GM12878 (cell line): Measurements from ENCODE around the gene VSTM2B. TPM values are rescaled to one million over a fixed set of nuclear protein-coding genes. Genes with fewer than 3 reads are reported as not detected.

Experiments used
- DPF2 ChIP-seq: fragments of 450-650 bp; IDR thresholded peaks from 2 replicates; pipeline ENCODE4 v1.6.1; 2017; ENCODE audit warnings: mild to moderate bottlenecking
- HSF1 ChIP-seq: fragments of 150-350 bp; IDR thresholded peaks from 2 replicates; pipeline ENCODE4 v1.6.1; 2014; ENCODE audit warnings: mild to moderate bottlenecking, low read depth, low read length
- KAT2A ChIP-seq: conservative IDR thresholded peaks from 2 replicates; pipeline ENCODE4 v1.6.1; 2011; ENCODE audit warnings: low read depth, low read length; ENCODE audit not compliant: control insufficient read depth
- REST ChIP-seq: IDR thresholded peaks from 2 replicates; pipeline ENCODE4 v1.6.1; 2012; ENCODE audit warnings: mild to moderate bottlenecking, low read depth, low read length
- YBX1 ChIP-seq: fragments of 450-650 bp; IDR thresholded peaks from 2 replicates; pipeline ENCODE4 v1.6.1; 2016; ENCODE audit warnings: antibody characterized with exemption
- ZNF687 ChIP-seq: fragments of 450-650 bp; IDR thresholded peaks from 2 replicates; pipeline ENCODE4 v1.6.1; 2017; ENCODE audit warnings: mild to moderate bottlenecking, moderate library complexity
- polyA plus RNA-seq, 11 experiments: library from polyadenylated mRNA; depleted of rRNA in 4 of 11; unstranded in 6 of 11; stranded (reverse) in 5 of 11; fragments of >200 nt; fragmentation: Nextera tagmentation in 4 of 11; fragmentation: Illumina TruSeq in 1 of 11; extraction: Ambion mirVana in 4 of 11; extraction: Trizol in 1 of 11; gene quantifications; 1 replicate in 1 of 11; 2 replicates in 10 of 11; pipeline versions ENCODE4 v1.2.1 to v1.2.3, GENCODE V29; 2011 to 2016; ENCODE audit warnings: inconsistent platforms in 2 of 11, missing spikeins in 2 of 11, low read depth in 1 of 11
- total RNA-seq, 4 experiments: library from RNA; depleted of rRNA in 3 of 4; stranded (reverse); fragments of >200 nt in 3 of 4; fragmentation: Illumina TruSeq in 1 of 4; extraction: Trizol in 1 of 4; gene quantifications; 2 replicates each; pipeline versions ENCODE4 v1.2.1 to v1.2.3, GENCODE V29; 2013 to 2021

VSTM2B gene
- total and polyA plus RNA-seq, 10 of the 15 experiments (the other 5 are each of a cell fraction or from before 2014, with no cell fraction given) = not detected

- no peak for TF ChIP-seq ZNF687
- no peak for TF ChIP-seq KAT2A
- no peak for TF ChIP-seq REST
- no peak for TF ChIP-seq DPF2
- no peak for TF ChIP-seq HSF1
- TF ChIP-seq YBX1 = no peak
Measured at GRCh38 chr19:29560313-29561075, 34.7 kb downstream of the VSTM2B start (continued).
